Activated CD4-positive, alpha-beta T cell treated with anti-CD3 and anti-CD28 coated beads, Interleukin-2, amount 50 U/mL, for 4 hours (primary cell): ENCODE results near the gene KIAA0513.
A peak's percentile ranks its signal among the peaks of the same experiment; 100 is the strongest.

Experiments
- DNase-seq, 2 experiments: peaks; one replicate each; pipeline ENCODE4 v3.0.0-alpha.2; 2020

KIAA0513 gene

DNA sequence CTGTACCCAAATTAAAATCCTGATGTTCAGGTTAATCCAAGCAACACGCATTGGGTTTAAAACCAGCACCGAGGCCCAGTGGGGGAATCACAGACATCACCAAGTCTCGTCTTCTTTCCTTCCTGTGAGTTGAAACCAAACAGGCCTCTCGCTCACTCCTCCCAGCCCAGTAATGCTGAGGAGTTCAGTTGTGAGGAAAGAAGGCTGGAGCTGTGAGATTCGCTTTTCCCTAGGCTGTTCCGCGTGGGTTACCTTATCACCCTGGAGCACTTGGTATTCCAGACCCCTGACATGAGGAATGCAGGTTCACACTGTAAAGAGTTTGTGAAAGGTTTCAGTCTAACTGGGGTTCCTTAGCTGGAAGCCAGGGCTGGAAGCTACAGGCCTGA lies 63.9 kb downstream of the KIAA0513 start:
- no peak for DNase-seq

DNA sequence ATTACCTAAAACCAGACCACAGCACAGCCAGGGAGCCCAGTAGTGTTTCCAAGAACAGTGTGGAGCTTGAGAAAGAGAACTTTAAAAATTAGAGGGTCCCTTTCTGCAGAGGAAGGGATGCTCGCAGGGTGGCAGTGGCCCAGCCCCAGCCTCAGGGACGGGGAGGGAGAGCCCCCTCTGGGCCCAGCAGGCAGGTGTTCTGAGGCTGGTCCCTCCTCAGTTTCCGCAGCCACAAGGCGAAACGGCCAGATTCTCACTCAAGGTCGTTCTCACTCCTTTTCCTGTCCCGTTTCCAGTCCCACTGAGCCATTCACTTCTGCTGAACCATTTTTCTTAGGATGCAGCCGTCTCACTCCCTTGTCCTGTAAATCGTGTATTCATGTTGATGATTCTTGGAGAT lies 64.7 kb downstream of the KIAA0513 start:
- DNase-seq: no peak

DNA sequence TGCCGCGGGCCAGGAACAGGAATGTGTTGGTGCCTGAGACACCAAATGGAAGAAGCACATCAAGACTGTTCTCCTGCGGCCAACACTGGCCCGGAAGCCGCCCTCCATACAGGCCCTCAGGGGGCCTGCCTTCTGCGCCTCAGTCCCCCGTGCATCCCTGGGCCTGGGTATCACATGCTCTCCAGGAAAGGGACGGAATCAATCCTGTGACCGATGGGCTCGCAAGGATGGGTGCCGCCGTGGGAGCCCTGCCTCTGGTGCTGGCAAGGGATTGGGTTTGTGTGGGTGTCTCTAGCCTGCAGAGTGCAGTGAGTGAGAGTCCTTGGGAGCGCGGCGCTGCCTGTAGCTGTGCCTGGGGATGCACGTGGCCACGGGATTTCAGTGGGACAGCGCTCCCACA lies 65.3 kb downstream of the KIAA0513 start:
- no peak for DNase-seq

DNA sequence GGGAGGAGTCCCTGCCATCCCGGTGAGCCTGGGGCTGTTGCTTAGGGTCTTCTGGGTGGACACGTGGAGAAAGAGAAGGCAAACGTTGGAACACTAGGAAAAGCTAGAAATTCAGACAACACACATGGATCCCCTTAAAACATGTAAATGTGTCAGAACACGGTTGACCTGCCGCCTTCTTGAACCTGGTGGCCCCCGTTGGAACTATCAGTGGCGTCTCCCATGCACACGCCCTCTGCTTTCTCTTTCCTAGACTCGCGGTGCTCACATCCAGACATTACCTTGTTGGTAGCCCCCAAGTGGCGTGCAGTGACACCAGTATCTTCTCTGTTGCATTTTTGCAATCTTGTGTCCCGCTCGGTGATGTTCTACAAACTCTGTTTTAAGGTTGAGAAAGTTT lies 66.1 kb downstream of the KIAA0513 start:
- DNase-seq: no peak

DNA sequence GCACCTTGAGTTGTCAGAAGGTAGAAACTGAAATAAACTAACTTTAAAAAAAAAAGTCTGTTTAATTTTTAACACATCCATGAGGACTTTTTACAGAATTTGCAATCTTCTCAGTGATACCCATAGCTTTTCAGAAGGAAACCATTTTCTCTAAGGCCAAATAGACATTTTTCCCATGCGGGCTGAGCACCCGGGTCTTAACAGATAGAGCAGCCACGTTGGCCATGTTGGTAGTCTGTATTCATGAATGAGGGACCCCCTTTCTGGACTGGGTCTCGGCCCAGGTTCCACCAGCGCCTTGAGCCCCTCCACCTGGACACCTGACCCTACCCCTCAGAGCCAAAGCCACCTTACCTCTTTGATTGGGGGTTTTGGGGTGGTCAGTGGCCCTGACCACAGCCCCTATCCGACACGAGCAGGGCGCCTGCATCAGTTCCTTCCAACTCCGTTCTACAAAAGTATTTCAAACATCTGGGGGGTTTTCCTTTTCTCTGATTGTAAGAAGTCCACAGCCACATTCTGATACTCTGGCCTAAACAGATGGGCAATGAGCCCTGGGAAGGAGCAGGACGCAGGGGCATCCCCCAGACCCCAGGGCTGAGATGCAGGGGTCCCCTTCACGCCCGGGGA lies 66.7 kb downstream of the KIAA0513 start:
- no peak for DNase-seq

DNA sequence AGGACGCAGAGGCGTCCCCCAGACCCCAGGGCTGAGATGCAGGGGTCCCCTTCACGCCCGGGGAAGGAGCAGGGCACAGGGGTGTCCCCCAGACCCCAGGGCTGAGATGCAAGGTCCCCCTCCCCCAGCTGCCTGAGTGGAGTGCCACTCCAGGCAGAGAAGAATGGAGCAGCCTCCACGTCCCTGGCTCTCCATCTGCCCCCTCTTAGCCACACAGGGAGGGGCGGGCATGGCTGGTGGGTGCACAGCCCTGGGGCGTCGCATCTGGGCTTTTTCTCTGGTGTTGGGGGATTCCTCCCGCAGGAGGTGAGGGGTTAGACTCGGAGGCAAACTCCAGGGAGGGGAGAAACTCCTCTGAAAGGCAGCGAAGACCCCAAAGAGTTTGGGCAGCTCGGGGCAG lies 67.2 kb downstream of the KIAA0513 start:
- DNase-seq: no peak

DNA sequence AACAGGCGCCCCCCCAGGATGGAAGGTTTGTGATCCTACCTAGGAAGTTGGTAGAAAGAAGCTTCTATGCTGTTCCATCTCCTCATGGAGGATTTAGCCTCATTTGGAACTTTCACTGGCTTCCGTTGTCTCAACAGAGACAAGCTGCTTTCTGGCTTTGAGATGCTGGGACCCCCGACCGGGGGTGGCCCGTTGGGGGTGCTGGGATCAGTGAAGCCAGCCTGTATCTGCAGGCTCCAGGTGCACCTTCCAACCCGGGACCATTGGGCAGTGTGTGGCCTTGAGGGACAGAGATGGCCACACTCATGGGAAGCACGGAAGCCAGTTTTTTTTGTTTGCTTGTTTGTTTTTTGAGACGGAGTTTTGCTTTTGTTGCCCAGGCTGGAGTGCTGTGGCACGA lies 69.3 kb downstream of the KIAA0513 start:
- DNase-seq: no peak

DNA sequence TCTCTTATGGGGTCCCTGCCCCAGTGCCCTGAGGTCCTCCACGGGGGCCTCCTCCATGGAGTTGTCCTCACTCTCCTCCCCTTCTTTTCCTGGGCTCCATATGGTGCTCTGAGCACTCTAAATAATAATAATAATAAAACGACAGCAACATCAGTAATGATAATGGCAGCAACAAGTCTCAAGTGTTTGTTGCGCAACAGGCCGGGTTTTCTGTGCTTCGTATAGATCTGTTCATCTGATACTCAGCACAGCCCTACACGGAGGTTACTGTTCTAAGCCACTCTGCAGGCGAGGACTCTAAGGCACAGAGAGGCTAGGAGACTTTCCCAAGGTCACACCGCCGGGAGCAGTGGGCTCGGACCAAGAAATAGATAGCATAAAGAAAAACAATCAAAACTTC lies 71.0 kb downstream of the KIAA0513 start:
- DNase-seq: no peak

DNA sequence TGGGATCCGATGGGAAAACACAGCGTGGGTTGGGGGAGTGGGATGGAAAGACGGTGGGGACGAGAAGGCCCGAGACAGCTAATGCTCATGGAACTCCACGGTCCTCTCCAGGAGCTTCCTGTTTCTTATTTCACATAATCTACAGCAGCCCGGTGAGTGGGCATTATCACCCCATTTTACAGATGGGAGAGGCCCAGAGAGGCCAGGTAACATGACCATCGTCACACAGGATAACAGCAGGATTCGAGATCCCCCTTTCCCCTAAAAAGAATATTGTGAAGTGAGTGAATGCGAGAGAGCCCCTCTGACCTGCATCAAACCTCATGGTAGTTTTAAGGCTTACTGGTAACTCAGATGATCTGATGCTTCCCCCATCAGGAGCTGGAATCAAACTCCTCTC lies 72.7 kb downstream of the KIAA0513 start:
- no peak for DNase-seq

DNA sequence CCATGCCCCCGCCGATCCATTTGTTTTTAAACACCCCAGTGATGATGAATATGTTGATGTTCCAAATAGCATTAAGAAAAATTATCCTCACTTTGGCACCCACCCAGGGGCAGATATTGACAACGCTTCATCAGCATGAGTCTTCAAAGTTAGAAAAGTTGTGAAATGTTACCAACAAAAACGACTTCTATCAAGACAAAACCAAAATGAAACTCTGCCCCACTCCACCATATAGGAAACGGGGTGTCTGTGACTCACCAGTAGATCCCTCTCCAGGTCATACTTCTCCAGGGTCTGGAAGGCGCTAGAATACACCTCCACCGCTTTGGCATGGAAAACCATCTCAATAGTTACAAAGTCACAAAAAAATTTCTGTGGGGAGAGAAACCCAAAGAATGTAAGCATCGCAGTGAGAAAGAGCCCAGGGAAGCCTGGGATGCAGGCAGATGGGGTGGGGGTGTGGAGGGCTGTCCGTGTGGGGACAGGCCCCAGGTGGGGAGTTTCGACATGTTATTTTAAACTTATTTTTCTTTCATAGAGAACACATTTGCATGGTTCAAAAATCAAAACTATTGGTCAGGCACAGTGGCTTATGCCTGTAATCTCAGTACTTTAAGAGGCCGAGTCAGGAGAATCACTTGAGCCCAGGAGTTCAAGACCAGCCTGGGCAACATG lies 74.5 kb downstream of the KIAA0513 start:
- no peak for DNase-seq

DNA sequence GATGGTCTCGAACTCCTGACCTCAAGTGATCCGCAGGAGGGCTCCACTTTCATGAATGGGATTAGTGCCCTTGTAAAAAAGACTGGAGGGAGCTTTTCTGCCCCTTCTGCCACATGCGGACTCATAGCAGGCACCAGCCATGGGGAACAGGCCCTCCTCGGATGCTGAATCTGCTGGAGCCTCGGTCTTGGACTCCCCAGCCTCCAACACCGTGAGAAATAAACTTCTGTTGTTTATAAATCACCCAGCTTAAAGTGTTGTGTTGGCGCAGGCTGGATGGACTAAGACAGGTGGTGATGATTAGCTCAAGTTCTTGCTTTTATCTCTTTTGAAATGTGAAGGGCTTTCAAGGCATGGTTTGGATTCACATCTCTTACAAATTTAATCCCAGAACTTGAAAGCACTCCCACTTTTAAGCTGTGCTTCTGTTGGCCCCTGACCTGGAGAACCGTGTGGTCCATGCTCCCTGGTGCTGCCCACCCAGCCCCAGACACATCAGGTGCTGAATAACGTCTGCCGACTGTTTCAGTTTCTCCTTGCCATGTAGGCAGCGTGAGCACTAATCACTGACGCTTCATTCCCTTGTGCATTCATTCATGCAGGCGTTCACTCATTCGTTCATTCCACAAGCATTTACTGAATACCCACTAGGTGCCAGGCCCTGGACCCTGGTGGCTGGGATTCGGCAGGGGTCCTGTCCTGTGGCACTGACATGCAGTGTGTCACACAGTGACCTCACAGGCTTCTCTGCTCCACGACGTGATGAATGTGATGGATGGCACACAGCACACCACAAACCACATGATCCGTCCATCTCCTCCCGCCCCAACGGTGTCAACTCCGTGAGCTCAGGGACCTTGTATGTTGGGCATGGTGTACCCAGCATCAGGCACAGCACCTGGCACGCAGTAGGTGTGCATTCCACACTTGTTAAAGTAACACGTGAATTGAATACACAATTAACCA lies 75.8 kb downstream of the KIAA0513 start:
- DNase-seq: no peak

DNA sequence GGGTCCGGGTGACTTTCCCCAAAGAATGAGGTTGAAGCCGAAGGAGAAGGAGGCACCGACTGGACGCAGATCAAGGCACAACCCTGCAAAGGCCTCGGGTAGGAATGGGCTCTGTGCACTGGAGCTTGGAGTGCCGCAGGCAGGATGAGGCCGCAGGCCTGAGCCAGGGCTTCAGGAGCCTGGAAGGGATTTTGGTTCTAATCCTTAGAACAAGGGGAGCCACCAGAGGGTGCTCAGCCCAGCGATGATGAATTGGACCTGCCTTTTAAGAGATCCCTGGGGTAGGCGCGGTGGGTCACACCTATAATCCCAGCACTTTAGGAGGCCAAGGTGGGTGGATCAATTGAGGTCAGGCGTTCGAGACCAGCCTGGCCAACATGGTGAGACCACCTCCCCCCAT lies 76.6 kb downstream of the KIAA0513 start:
- no peak for DNase-seq

DNA sequence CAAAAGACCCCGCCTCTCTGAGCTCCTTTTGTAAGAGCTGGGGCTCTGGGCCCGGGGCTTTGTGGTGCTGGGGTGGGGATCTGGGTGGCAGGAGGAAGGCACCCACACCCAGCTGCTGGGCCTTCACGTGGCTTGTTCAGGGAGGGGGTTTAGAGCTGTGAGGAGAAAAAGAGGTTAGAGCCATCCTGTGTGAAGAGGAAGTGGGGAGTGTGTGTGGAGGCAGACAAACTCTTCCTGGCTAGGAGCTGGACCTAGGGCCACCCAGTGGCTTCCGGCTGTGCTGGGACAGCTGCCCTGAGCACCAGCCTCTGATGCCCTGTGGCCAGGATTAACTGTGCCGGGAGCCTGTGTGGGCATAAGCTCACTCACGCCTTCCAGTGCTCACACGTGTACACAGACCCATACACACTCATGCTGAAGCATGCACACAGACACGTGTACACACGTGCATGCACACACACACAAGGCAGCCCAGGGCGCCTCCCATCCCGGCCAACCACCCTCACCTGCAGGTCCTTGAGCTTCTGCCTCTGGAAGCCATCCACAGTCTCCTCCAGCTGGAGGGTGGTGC lies 77.3 kb downstream of the KIAA0513 start:
- no peak for DNase-seq

DNA sequence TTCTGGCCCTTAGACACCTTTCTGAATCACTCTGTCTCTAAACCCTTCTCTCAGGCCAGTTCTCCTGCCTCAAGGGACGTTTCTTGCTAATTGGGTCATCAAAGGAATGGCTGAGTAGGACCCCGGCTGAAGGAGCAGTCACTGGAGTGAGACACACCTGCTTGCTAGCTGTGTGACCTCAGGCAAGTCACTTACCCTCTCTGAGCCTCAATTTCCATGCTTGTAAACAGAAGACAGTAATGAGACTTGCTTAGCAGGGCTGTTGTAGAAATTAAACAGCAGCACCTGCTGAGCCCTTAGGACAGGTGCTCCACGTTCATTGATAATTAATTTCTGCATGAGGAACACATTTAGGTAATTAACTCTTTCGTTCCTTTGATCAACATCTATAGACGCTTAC lies 77.9 kb downstream of the KIAA0513 start:
- DNase-seq: no peak

DNA sequence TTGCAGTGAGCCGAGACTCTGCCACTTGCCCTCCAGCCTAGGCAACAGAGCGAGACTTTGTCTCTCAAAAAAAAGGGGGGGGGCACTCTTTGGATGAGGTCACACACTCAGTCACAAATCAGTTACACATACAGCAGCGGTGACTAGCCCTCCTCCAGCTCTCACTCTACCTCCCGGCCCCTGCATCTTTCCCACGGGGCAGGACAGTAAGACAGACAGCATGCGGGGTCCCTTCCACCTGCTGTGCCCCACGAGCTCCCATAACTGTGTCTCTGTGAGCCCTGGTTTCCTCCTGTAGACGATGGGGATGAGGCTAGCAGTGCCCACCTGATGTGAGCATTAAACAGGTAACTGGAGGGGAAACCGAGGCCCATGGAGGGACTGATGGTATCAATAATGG lies 79.5 kb downstream of the KIAA0513 start:
- DNase-seq: no peak

DNA sequence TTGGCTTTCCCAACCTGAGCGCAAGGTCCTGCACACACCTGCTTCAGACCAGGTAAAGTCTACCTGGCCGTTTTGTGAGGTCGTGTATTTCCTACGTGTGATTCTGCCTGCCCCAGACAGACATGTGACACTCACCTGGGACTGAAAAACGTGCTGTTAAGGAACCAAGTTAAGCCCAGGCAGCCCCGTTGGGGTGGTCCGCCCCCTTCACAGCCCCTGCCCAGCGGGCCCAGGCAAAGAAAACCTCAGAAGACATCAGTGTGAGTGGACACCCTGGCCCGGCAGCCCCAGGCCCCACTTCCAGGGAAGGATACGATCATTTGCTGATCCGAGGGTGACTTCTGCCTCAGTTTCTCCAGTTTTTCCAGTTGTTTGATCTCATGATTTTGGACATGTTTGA lies 79.9 kb downstream of the KIAA0513 start:
- DNase-seq: no peak

DNA sequence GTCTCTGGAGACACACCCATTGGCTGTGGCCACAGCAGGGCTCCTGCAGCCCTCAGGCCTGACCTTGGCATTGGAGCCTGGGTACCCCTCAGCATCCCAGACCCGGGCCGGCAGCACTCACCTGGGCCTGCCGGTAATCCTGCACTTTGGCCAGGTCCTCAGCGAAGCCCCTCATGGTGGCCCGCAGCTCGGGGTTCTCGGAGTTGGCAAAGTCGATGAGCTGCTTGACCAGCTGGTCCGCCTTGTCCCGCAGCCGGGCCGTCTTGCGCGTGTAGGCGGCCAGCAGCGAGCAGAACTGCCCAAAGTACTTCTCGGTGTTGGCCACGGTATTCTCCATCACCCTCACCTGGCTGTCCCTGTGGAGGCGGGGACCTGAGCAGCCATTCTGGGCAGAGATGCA lies 82.5 kb downstream of the KIAA0513 start:
- DNase-seq: no peak

DNA sequence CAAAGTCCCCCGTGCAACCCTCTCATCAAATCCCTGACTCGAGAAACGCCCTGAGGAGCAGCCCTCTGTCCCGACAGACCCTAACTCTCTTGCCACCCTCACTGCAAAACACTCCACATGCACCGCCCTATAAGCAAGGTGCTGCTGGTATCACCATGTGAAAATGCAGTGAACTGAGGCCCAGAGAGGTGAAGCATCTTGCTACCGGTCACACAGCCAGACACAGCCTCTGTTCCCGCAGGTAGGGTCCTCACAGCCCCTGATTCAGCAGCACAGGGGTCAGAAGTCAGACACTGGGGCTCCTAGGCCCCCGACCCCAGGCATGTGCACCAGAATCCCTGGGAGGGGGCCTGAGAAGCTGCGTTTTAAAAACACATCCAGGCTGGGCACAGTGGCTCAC lies 83.6 kb downstream of the KIAA0513 start:
- no peak for DNase-seq

DNA sequence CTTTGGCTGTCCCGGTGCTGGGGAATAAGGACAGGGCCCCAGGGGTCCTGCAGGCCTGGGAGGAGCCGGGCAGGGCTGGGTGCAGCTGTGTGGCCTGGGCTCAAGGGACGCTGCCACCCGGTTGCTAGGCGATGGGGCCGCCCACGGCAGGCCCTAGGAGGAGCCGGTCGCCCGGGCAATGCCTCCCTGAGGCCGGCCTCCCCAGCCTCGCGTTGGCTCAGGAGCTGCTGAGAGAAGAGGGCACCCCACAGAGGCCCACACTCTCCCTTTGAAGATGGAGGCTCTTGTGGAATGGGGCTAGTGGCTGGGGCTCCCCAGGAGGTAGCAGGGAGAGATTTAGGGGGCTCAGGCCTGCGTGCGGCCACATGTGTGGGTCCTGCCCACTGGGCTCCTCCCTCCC lies 84.8 kb downstream of the KIAA0513 start, which contains the start of gene CIBAR2:
Gene CIBAR2 (minus strand): TSS at position 109 of the 400 bp plus-strand sequence. CDS start 120 bp downstream, outside the sequence.
- DNase-seq: no peak

DNA sequence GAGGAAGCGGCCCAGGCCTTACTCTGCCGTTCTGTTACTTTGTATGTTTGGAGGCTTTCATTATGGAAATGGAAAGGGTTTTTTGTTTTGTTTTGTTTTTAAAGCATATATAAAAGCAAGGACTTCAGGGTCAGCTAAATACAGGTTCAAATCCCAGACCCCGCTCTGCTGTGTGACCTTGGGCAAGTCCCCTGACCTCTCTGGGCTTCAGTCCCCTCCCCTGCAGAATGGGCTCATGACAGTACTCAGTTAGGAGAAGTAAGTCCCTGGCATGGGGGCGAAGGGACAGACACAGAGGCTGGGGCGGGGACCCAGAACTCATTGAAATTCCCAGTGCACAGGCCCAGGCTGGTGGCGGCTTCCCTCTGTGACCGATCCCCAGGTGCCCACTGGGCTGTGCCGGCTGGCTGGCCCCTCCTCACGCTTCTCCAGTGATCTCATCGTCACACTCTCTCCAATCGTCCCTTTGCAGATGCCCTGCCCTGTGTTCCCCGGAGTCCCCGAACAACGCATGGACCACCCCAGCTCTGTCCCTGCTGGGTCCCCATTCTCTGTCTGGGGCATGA lies 85.7 kb downstream of the KIAA0513 start:
- no peak for DNase-seq

DNA sequence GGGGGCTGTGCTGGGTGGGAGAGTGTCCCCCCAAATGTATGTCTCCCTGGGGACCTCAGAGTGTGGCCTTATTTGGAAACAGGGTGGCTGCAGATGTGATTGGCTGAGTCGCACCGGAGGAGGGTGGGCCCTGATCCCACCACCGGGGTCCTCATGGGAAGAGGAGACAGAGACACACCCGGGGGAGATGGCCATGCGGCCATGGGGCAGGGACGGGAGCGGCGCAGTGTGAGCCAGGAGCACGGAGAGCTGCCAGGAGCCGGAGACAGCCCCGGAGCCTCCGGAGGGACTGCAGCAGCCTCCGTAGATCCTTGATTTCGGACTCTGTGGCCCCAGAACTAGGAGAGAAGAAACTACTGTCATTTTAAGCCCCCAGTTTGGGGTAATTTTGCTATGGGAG lies 86.3 kb downstream of the KIAA0513 start:
- DNase-seq: no peak

DNA sequence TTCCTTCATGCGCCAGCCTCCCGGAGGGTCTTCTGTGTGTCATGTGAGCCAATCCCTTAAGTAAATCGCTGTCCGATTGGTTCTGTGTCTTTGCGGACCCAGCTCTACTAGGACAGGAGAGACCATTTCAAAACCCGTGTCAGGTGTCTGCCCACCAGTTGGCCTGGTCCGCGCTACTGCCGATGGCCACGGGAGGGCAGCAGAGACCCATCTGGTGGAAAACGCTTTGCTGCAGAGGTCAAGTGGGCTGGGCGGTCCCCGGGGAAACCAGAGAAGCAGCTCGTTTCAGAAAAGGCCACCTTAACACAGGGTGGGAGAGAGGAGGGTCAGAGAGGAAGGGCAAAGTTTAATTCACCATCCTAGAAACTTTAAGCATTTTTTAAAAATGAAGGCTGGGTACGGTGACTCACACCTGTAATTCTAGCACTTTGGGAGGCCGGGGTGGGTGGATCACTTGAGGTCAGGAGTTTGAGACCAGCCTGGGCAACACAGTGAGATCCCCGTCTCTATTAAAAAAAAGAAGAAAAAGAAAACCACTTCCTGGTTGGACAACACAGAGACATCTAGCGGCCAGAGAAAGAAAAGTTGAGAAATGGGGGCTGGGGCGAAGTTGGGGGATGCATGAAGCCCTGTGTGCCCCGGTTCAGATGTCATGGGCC lies 87.4 kb downstream of the KIAA0513 start:
- peak; percentile 73 to 80 for DNase-seq

DNA sequence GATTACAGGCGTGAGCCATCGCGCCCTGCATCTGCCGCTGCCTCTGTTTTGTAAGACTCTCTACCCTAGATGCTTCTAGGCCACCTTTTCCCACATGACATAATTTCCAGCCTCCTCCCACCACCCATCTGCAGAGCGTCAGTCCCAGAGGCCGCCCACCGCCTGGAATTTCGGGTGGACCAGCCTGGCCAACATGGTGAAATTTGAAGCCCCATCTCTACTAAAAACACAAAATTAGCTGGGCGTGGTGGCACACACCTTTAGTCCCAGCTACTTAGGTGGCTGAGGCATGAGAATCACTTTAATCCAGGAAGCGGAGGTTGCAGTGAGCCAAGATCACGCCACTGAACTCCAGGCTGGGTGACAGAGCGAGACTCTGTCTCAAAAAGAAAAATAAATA lies 89.8 kb downstream of the KIAA0513 start:
- no peak for DNase-seq
